GM12874 (cell line): ENCODE data around the gene OR6C70.

Source experiments
- CTCF ChIP-seq: IDR thresholded peaks from 2 replicates; pipeline ENCODE4 v1.5.1; 2011; ENCODE audit warnings: low read depth, mild to moderate bottlenecking, control low read depth, low read length, moderate library complexity; ENCODE audit not compliant: insufficient read depth

OR6C70 gene

DNA sequence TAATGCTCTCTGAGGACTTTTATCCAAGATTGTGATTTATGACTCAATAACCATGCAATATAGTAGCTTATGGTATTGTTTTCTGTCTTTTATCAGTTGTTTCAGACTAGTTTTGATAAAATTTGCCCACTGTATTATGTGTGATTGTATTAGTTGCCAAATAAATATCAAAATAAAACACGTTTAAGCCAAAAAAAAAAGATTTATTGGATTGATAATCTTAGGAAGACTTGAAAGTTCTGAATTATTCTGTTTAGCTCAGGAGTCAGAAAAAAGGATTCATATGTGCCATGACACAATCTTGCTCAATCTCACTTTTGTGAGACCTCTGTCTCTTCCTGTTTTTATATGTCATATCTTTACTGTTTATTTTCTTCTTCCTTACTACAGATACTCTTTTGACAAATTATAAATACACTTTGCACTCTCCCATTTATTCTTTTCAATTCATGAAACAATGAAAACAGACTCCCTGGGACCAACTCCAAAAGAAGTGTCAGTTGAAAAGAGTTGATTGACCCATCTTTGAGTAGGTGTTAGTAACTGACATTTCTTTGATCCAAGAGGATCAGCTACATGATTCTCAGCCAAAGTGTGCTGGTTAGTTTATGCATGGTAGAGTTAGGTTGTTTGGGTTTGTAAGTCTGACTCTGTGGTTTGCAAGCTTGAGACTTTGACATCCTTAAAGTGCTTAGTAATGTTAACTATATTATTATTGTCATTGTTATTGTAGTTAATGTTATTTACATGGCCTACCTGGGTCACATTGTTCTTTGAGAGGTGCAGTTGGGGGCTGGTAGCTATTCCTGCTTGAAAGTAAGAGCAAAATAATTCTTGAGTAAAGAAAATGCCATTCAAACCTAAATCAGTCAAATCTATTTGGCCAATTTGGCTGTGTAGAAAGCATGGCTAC lies 41.4 kb downstream of the OR6C70 start:
- TF ChIP-seq CTCF, result no peak

DNA sequence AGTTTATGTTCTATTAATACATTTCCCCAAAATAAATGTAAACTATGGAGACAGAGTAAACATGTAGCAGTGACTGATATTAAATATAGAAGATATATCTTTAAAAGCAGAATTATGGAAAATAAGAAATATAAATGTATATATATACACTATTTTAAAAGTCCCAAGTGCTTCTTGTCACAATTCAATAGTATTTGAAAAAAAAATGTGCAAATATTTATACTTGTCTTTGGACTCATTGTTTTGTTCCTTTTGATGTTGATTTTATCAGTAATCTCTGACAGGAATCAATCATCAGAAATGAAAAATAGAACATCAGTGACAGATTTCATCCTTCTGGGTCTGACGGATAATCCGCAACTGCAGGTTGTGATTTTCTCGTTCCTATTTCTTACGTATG lies 44.0 kb downstream of the OR6C70 start, which contains the start of gene OR6C76:
Gene OR6C76, plus strand, starts transcription at position 301 of the 400 bp plus-strand sequence. Its CDS starts 0 bp downstream, at position 301.
- TF ChIP-seq CTCF, result no peak

DNA sequence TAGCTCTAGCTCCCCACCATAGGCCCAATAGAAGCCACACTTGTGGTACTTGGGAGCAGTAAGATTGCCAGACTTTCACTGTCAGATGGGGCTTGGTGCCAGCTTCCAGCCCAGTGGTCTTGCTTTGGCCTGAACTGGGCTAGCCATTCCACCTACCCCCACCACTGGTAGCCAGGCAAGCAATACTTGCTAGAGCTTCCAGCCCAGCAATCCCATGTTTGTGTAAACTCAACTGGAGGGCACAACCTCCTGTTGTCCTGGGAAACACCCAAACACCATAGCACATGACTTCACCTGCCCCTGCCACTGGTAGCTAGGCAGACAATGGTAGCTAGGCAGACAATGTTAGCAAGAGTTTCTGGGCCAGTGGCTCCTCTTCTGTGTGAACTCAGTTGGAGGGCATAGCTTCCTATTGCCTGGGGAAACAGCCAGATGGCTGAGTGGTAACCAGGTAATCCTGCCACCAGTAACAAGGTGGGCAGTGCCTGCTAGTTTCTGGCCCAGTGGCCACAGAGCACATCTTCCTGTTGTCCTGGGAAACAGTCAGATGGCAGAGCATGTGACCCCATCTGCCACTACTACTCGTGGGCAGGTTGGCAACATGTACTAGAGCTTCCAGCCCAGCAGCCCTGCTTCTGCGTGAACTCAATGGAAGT lies 49.5 kb downstream of the OR6C70 start:
- no peak for TF ChIP-seq CTCF
